ENCODE results near the gene BDKRB2.

GRCh38 chr14:96221109-96221650 lies 16.5 kb downstream of the BDKRB2 start:
- no peak for TF ChIP-seq POLR2A (IDR thresholded peaks at IDR 0.05; ENCODE audit: low read depth, low read length)
- no peak for TF ChIP-seq TAF1 (IDR thresholded peaks at IDR 0.05; ENCODE audit: borderline replicate concordance, low read depth, low read length)

Measured in GM12892 (cell line).